ENCODE data around the gene KCNH2.

KCNH2 gene

GRCh38 chr7:150958062-150958552 is 20.0 kb downstream of the KCNH2 start:
- DNase-seq: no peak

GRCh38 chr7:150957133-150958020 is 20.7 kb downstream of the KCNH2 start:
- no peak for DNase-seq

- no peak for DNase-seq
These were observed 21.6 kb downstream of the KCNH2 start for GRCh38 chr7:150956395-150957132.

GRCh38 chr7:150955519-150956394 is 22.4 kb downstream of the KCNH2 start:
- DNase-seq: peak; percentile 83

GRCh38 chr7:150954986-150955518 is 23.1 kb downstream of the KCNH2 start:
- no peak for DNase-seq

GRCh38 chr7:150954201-150954985 is 23.7 kb downstream of the KCNH2 start:
- DNase-seq: no peak

- no peak for DNase-seq
These were observed 24.8 kb downstream of the KCNH2 start for GRCh38 chr7:150953061-150953997.

GRCh38 chr7:150952331-150953050 is 25.6 kb downstream of the KCNH2 start:
- no peak for DNase-seq

- no peak for DNase-seq
These were observed 26.6 kb downstream of the KCNH2 start for GRCh38 chr7:150951521-150951920.

- DNase-seq: no peak
These were observed 27.0 kb downstream of the KCNH2 start for GRCh38 chr7:150951181-150951520.

GRCh38 chr7:150950496-150951180 is 27.5 kb downstream of the KCNH2 start:
- no peak for DNase-seq

- no peak for DNase-seq
These were observed 28.1 kb downstream of the KCNH2 start for GRCh38 chr7:150949971-150950491.

- DNase-seq: peak; percentile 80
These were observed 28.6 kb downstream of the KCNH2 start for GRCh38 chr7:150949564-150949963.

GRCh38 chr7:150948791-150949251 is 29.3 kb downstream of the KCNH2 start:
- no peak for DNase-seq

- no peak for DNase-seq
These were observed 30.1 kb downstream of the KCNH2 start for GRCh38 chr7:150947761-150948651.

GRCh38 chr7:150947241-150947745 is 30.8 kb downstream of the KCNH2 start:
- DNase-seq: no peak

GRCh38 chr7:150946421-150947240 is 31.5 kb downstream of the KCNH2 start:
- DNase-seq: no peak

Data from NCI-H69 (cell line).